ENCODE measurements around the gene EIF5. TPM values are rescaled to one million over a fixed set of nuclear protein-coding genes. Genes with fewer than 3 reads are reported as not detected.

EIF5 gene
- total RNA-seq, 1 donor: 322 TPM

- no peak for DNase-seq (ENCODE audit: low read depth)
- TF ChIP-seq CTCF (IDR thresholded peaks at IDR 0.05; ENCODE audit: insufficient read depth, low read length): no peak
- H3K4me3 ChIP-seq (ENCODE audit: low read depth, low read length): no peak overlapping the region
Observed at GRCh38 chr14:103377522-103378037, 43.5 kb downstream of the EIF5 start.

GRCh38 chr14:103378038-103378854 is 44.2 kb downstream of the EIF5 start:
- DNase-seq (ENCODE audit: low read depth): no peak
- TF ChIP-seq CTCF (IDR thresholded peaks at IDR 0.05; ENCODE audit: insufficient read depth, low read length): no peak
- no peak overlapping the region for H3K4me3 ChIP-seq (ENCODE audit: low read depth, low read length)

DNA sequence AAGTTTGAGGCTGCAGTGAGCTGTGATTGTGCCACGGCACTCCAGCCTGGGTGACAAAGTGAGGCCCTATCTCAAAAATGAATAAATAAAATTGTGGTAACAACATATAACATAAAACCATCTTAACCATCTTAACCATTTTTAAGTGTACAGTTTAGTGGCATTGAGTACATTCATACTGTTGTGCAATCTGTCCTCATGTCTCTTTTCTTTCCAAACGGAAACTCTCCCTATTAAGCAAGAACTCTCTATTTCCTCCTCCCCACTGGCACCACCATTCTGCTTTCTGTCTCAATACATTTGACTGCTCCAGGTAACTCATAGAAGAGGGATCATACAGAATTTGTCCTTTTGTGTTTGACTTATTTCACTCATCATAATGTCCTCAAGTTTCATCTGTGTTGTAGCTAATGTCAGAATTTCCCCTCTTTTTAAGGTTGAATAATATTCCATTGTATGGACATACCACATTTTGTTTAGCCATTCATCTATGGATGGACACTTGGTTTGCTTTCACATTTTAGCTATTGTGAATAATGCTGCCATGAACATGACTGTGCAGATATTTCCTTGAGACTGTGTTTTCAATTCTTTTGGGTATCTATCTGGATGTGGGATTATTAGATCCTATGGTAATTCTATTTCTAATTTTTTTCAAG is 46.8 kb downstream of the EIF5 start:
- H3K4me3 ChIP-seq (ENCODE audit: low read depth, low read length): no peak overlapping the region
- DNase-seq (ENCODE audit: low read depth): no peak
- TF ChIP-seq CTCF (IDR thresholded peaks at IDR 0.05; ENCODE audit: insufficient read depth, low read length): no peak

GRCh38 chr14:103382376-103382775 is 48.3 kb downstream of the EIF5 start:
- no peak overlapping the region for H3K4me3 ChIP-seq (ENCODE audit: low read depth, low read length)
- no peak for TF ChIP-seq CTCF (IDR thresholded peaks at IDR 0.05; ENCODE audit: insufficient read depth, low read length)
- DNase-seq (ENCODE audit: low read depth): peak; percentile 71

- peak overlapping the region; percentile 72 for H3K4me3 ChIP-seq (ENCODE audit: low read depth, low read length)
- DNase-seq (ENCODE audit: low read depth): no peak
- no peak for TF ChIP-seq CTCF (IDR thresholded peaks at IDR 0.05; ENCODE audit: insufficient read depth, low read length)
Observed at GRCh38 chr14:103384450-103385151, 50.6 kb downstream of the EIF5 start.

- DNase-seq (ENCODE audit: low read depth): peak; percentile 95
- peak within 1 kb of the TSS; percentile 98 for H3K4me3 ChIP-seq (ENCODE audit: low read depth, low read length)
- no peak for TF ChIP-seq CTCF (IDR thresholded peaks at IDR 0.05; ENCODE audit: insufficient read depth, low read length)
Observed at GRCh38 chr14:103385152-103385928, 51.3 kb downstream of the EIF5 start, which contains the start of gene MARK3. MARK3 (plus strand) TSS chr14:103385415; CDS start chr14:103386030, 615 bp downstream.
